K562 (cell line): Measurements from ENCODE around the gene TRIM13. TPM values are rescaled to one million over a fixed set of nuclear protein-coding genes. Genes with fewer than 3 reads are reported as not detected.

Experiments used
- ATAC-seq: fragments of 200-7000 bp; cut with Tn5 transposase; 3 replicates; pipeline ENCODE4 v1.9.1; 2020; ENCODE audit warnings: moderate library complexity
- BruUV-seq: library from RNA; stranded (reverse); fragments of 400-500 nt; replicated peaks from 2 replicates; lab custom pipeline; 2021; lab: Mats Ljungman, UMichigan
- CTCF ChIA-PET: fragments of 300-600 bp; formaldehyde crosslinking; extraction: SDS; loops from one replicate; lab custom pipeline; 2021; ENCODE audit warnings: low intra/inter-chr PET ratio; lab: Yijun Ruan, JAX
- POLR2A ChIA-PET: fragments of 300-600, 350-650 bp; sonication (Branson Sonifier 250); formaldehyde crosslinking; extraction: SDS; loops from one replicate; lab custom pipeline; 2021; ENCODE audit warnings: antibody characterized with exemption, inconsistent platforms; lab: Yijun Ruan, JAX
- DNase-seq, 4 experiments: peaks; one replicate each; pipeline versions ENCODE4 v3.0.0 to v3.0.0-alpha.2; 2011 to 2018; ENCODE audit warnings: low spot score in 3 of 4, mixed read lengths in 3 of 4; ENCODE audit errors: extremely low read depth in 1 of 4
- FAIRE-seq: peaks from 2 replicates; lab custom pipeline; 2011; peaks lifted over from hg19 to GRCh38; lab: Jason Lieb, UNC
- H2AFZ ChIP-seq: 2 replicates; pipeline ENCODE4 v1.6.0; 2011; ENCODE audit warnings: low read depth, low read length, control low read depth, inconsistent platforms
- H3K27ac ChIP-seq: fragments of 200-600 bp; 3 replicates; pipeline ENCODE4 v1.8.0; 2011; ENCODE audit warnings: low read depth, mild to moderate bottlenecking, control low read depth, inconsistent platforms, low read length, moderate library complexity, mixed read lengths; ENCODE audit errors: extremely low read depth
- H3K27me3 ChIP-seq, 2 experiments: fragments of 300-600 bp in 1 of 2; 2 replicates in 1 of 2; 3 replicates in 1 of 2; pipeline versions ENCODE4 v1.6.0 to v1.8.0; 2011; ENCODE audit warnings: inconsistent platforms in 2 of 2, low read length in 2 of 2, mild to moderate bottlenecking in 1 of 2, mixed read lengths in 1 of 2, moderate library complexity in 1 of 2; ENCODE audit not compliant: control insufficient read depth in 2 of 2, insufficient read depth in 2 of 2
- H3K36me3 ChIP-seq: fragments of 300-600 bp; 3 replicates; pipeline ENCODE4 v1.8.0; 2011; ENCODE audit warnings: mild to moderate bottlenecking, low read length, inconsistent platforms; ENCODE audit not compliant: control insufficient read depth, insufficient read depth
- H3K4me1 ChIP-seq, 2 experiments: fragments of 200-600 bp in 1 of 2; replicated peaks in 1 of 2; 2 replicates in 1 of 2; 3 replicates in 1 of 2; pipeline versions ENCODE4 v1.5.1 to v1.8.0; 2011; ENCODE audit warnings: inconsistent platforms in 2 of 2, low read length in 2 of 2, mild to moderate bottlenecking in 1 of 2, mixed read lengths in 1 of 2, moderate library complexity in 1 of 2; ENCODE audit not compliant: control insufficient read depth in 2 of 2, insufficient read depth in 2 of 2
- H3K4me2 ChIP-seq: 2 replicates; pipeline ENCODE4 v1.6.1; 2011; ENCODE audit warnings: low read length, control low read depth, inconsistent platforms, mixed read lengths; ENCODE audit not compliant: insufficient read depth
- H3K4me3 ChIP-seq: fragments of 200-600 bp; sonication (generic), shearing (Covaris generic); 2 replicates; pipeline ENCODE4 v1.5.1; 2016; ENCODE audit warnings: control low read depth, inconsistent platforms
- H3K79me2 ChIP-seq: fragments of 200-600 bp; 3 replicates; pipeline ENCODE4 v1.8.0; 2011; ENCODE audit warnings: low read length, inconsistent platforms; ENCODE audit not compliant: control insufficient read depth, insufficient read depth
- H3K9ac ChIP-seq, 2 experiments: 2 replicates each; pipeline versions ENCODE4 v1.6.0 to v1.6.1; 2011; ENCODE audit warnings: low read depth in 2 of 2, low read length in 2 of 2, control low read depth in 1 of 2, inconsistent platforms in 1 of 2, mild to moderate bottlenecking in 1 of 2, mixed read lengths in 1 of 2; ENCODE audit not compliant: insufficient read depth in 1 of 2
- H3K9me1 ChIP-seq: one replicate; pipeline ENCODE4 v1.6.0; 2011; ENCODE audit warnings: inconsistent platforms, mild to moderate bottlenecking, low read length, moderate library complexity; ENCODE audit not compliant: control insufficient read depth, insufficient read depth
- H3K9me3 ChIP-seq: replicated peaks from 2 replicates; pipeline ENCODE4 v1.5.1; 2011; ENCODE audit warnings: low read depth, low read length, inconsistent platforms; ENCODE audit not compliant: control insufficient read depth, insufficient read depth
- H4K20me1 ChIP-seq: replicated peaks from 2 replicates; pipeline ENCODE4 v1.6.1; 2011; ENCODE audit warnings: low read length, inconsistent platforms, mixed read lengths; ENCODE audit not compliant: control insufficient read depth, insufficient read depth
- BMI1 ChIP-seq: fragments of 150-350 bp; IDR thresholded peaks from 2 replicates; pipeline ENCODE4 v1.6.1; 2014; ENCODE audit warnings: low read length
- BRD9 ChIP-seq: fragments of 450-650 bp; IDR thresholded peaks from 2 replicates; pipeline ENCODE4 v1.6.1; 2018; ENCODE audit warnings: low read depth; ENCODE audit not compliant: partially characterized antibody
- CBX2 ChIP-seq: fragments of 200-600 bp; sonication (generic); IDR thresholded peaks from one replicate; pipeline ENCODE4 v1.6.1; 2012; ENCODE audit warnings: mild to moderate bottlenecking, low read length, inconsistent platforms; ENCODE audit not compliant: insufficient read depth, poor library complexity, severe bottlenecking
- IRF2 ChIP-seq: sonication (generic); formaldehyde crosslinking; IDR thresholded peaks from 2 replicates; pipeline ENCODE4 v1.8.1; 2022; ENCODE audit warnings: mild to moderate bottlenecking, missing genetic modification reagents
- MAFF ChIP-seq: IDR thresholded peaks from 2 replicates; pipeline ENCODE4 v1.6.1; 2012; ENCODE audit warnings: low read length, improper control_type of control experiment
- NFE2L1 ChIP-seq: fragments of 450-650 bp; IDR thresholded peaks from 2 replicates; pipeline ENCODE4 v1.6.1; 2016; ENCODE audit warnings: missing genetic modification characterization, low read depth, mild to moderate bottlenecking, missing compliant biosample characterization, moderate library complexity, borderline replicate concordance
- POLR2B ChIP-seq: fragments of 450-650 bp; IDR thresholded peaks from 2 replicates; pipeline ENCODE4 v1.6.1; 2018; ENCODE audit warnings: low read depth; ENCODE audit not compliant: partially characterized antibody
- PRMT5 ChIP-seq: sonication (generic); formaldehyde crosslinking; IDR thresholded peaks from 2 replicates; pipeline ENCODE4 v1.5.0; 2020; ENCODE audit warnings: missing genetic modification reagents
- RFX7 ChIP-seq: fragments of 250-450 bp; sonication (Bioruptor Pico); IDR thresholded peaks from 2 replicates; pipeline ENCODE4 v1.5.1; 2021; ENCODE audit warnings: mild to moderate bottlenecking
- SIN3B ChIP-seq: fragments of 450-650 bp; IDR thresholded peaks from 2 replicates; pipeline ENCODE4 v1.6.1; 2017; ENCODE audit warnings: low read depth, mild to moderate bottlenecking, moderate library complexity
- TAF15 ChIP-seq: fragments of 200-400 bp; formaldehyde crosslinking; IDR thresholded peaks from 2 replicates; pipeline ENCODE4 v1.6.1; 2017; ENCODE audit warnings: mild to moderate bottlenecking, low read depth, low read length, moderate library complexity
- TCF15 ChIP-seq: fragments of 250-450 bp; sonication (Bioruptor Pico); IDR thresholded peaks from 2 replicates; pipeline ENCODE4 v1.8.0; 2022; ENCODE audit warnings: moderate library complexity, mild to moderate bottlenecking, inconsistent platforms
- TGIF2 ChIP-seq: sonication (generic); formaldehyde crosslinking; IDR thresholded peaks from 2 replicates; pipeline ENCODE4 v1.8.1; 2022; ENCODE audit warnings: mild to moderate bottlenecking, missing genetic modification reagents, moderate library complexity
- ZNF232 ChIP-seq: sonication (generic); formaldehyde crosslinking; IDR thresholded peaks from 2 replicates; pipeline ENCODE4 v1.8.0; 2022; ENCODE audit warnings: mild to moderate bottlenecking, missing genetic modification reagents
- ZNF436 ChIP-seq: fragments of 250-450, 450-650 bp; sonication (Bioruptor Pico); formaldehyde crosslinking; IDR thresholded peaks from 2 replicates; pipeline ENCODE4 v1.7.0; 2020; ENCODE audit warnings: mild to moderate bottlenecking
- ZNF780A ChIP-seq: fragments of 250-450 bp; sonication (Bioruptor Pico); IDR thresholded peaks from 2 replicates; pipeline ENCODE4 v1.5.0; 2021; ENCODE audit warnings: mild to moderate bottlenecking
- WGBS: fragments of 100-300 bp; shearing (Covaris generic); methylation state at CpG from one replicate; pipeline ENCODE4 v1.1.6; 2016; ENCODE audit warnings: low coverage, mixed read lengths; ENCODE audit not compliant: insufficient coverage; ENCODE audit errors: missing lambda C conversion rate; 5-methylcytosine and 5-hydroxymethylcytosine counted together
- in situ Hi-C: fragments of 300-500 bp; cut with MboI; formaldehyde crosslinking; loops from 4 replicates; pipeline ENCODE4 v1.15.0; 2018; ENCODE audit warnings: inconsistent platforms, mixed read lengths
- intact Hi-C: fragments of 100-400 bp; cut with micrococcal nuclease; formaldehyde crosslinking; loops from 2 replicates; pipeline ENCODE4 v1.14.2; 2022
- polyA plus RNA-seq, 8 experiments: library from polyadenylated mRNA; depleted of rRNA in 4 of 8; stranded (reverse) in 5 of 8; unstranded in 3 of 8; fragments of >200 nt; fragmentation: Nextera tagmentation in 2 of 8; fragmentation: Illumina TruSeq in 1 of 8; extraction: Ambion mirVana in 2 of 8; extraction: Trizol in 1 of 8; gene quantifications; 2 replicates each; pipeline versions ENCODE4 v1.2.1 to v1.2.3, GENCODE V29; 2011 to 2014; ENCODE audit warnings: inconsistent platforms in 1 of 8, missing spikeins in 1 of 8
- total RNA-seq, 7 experiments: library from RNA; depleted of rRNA in 6 of 7; stranded (reverse); fragments of >200 nt in 6 of 7; fragmentation: Illumina TruSeq in 2 of 7; extraction: Trizol in 2 of 7; gene quantifications; 2 replicates each; pipeline versions ENCODE4 v1.2.1 to v1.2.3, GENCODE V29; 2011 to 2021; ENCODE audit warnings: low replicate concordance in 1 of 7
- TF ChIP-seq, protein P1 (sequence below): sonication (generic); formaldehyde crosslinking; IDR thresholded peaks from 2 replicates; pipeline ENCODE4 v1.8.1; 2022; ENCODE audit warnings: missing genetic modification reagents

TRIM13 gene
- total and polyA plus RNA-seq, 9 of the 15 experiments (the other 6 are each of a cell fraction or from before 2014, with no cell fraction given), result 12.1 to 30.6 (median 17.8) TPM

GRCh38 chr13:49985129-49985528, 11.7 kb upstream of the TRIM13 start:
- no peak overlapping the region for H3K4me3 ChIP-seq
- WGBS, result 13% methylated on average over 1 of the region's 2 CpGs
- ChIA-PET POLR2A (interaction anchor here (0.6 to 0.7 kb wide), 2 partner anchors 146 to 335 kb away, joined by 3 read pairs; no protein-coding TSS in a partner anchor), CTCF (no interaction called here)
- ATAC-seq (no peak), FAIRE-seq (no peak), DNase-seq (no peak)
- no peaks in the 10 kb centered on the region for H3K4me1 ChIP-seq
- H3K4me2 ChIP-seq, result no peak overlapping the region
- H3K79me2 ChIP-seq, result no peaks in the 10 kb centered on the region
- no peak overlapping the region for H2AFZ ChIP-seq
- H3K27ac ChIP-seq, result no peak overlapping the region
- no peaks in the 10 kb centered on the region for H3K36me3 ChIP-seq
- H3K27me3 ChIP-seq, result no peaks in the 10 kb centered on the region
- no TSS peak for BruUV-seq
- no peak for TF ChIP-seq PRMT5
- TF ChIP-seq ZNF436 (CRISPR knock-in tag), result no peak
- TF ChIP-seq IRF2 (CRISPR knock-in tag), result no peak
- no peaks in the 10 kb centered on the region for H4K20me1 ChIP-seq
- no peak overlapping the region for H3K9ac ChIP-seq
- intact Hi-C loops, result no loop called here
- in situ Hi-C loops, result loop anchor here (25.0 kb wide), 1 partner anchor 427 kb away; no protein-coding TSS in a partner anchor
- H3K9me3 ChIP-seq, result no peaks in the 10 kb centered on the region
- no peaks in the 10 kb centered on the region for H3K9me1 ChIP-seq

- no TSS peak for BruUV-seq
- Histone ChIP-seq H3K27me3 (no peaks in the 10 kb centered on the region), H4K20me1 (no peaks in the 10 kb centered on the region), H3K9me1 (no peaks in the 10 kb centered on the region), H2AFZ (no peak overlapping the region), H3K79me2 (no peaks in the 10 kb centered on the region), H3K9me3 (no peaks in the 10 kb centered on the region), H3K36me3 (no peaks in the 10 kb centered on the region), H3K4me2 (no peak overlapping the region), H3K9ac (no peak overlapping the region), H3K4me1 (no peaks in the 10 kb centered on the region; a peak in 1 of 5 replicates), H3K4me3 (no peak overlapping the region), H3K27ac (no peak overlapping the region)
- TF ChIP-seq CBX2 (no peak), BMI1 (no peak), BRD9 (no peak), RFX7 (CRISPR knock-in tag) (no peak), ZNF780A (no peak), NFE2L1 (tag) (no peak), ZNF232 (no peak), MAFF (no peak), TCF15 (CRISPR knock-in tag) (no peak), SIN3B (no peak), TAF15 (no peak), TGIF2 (no peak), POLR2B (no peak)
- TF ChIP-seq, protein P1, sequence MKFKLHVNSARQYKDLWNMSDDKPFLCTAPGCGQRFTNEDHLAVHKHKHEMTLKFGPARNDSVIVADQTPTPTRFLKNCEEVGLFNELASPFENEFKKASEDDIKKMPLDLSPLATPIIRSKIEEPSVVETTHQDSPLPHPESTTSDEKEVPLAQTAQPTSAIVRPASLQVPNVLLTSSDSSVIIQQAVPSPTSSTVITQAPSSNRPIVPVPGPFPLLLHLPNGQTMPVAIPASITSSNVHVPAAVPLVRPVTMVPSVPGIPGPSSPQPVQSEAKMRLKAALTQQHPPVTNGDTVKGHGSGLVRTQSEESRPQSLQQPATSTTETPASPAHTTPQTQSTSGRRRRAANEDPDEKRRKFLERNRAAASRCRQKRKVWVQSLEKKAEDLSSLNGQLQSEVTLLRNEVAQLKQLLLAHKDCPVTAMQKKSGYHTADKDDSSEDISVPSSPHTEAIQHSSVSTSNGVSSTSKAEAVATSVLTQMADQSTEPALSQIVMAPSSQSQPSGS, result no peak
- ChIA-PET POLR2A (interaction anchor here (1.3 kb wide), 1 partner anchor 10 kb away, joined by 3 read pairs; no protein-coding TSS in a partner anchor), CTCF (no interaction called here)
- ATAC-seq, result no peak
- 56% methylated on average over 5 of the region's 7 CpGs for WGBS
- DNase-seq, result no peak
- in situ Hi-C loops, result loop anchor here (25.0 kb wide), 1 partner anchor 426 kb away; no protein-coding TSS in a partner anchor
- intact Hi-C loops, result no loop called here
- FAIRE-seq, result no peak
These were observed 10.4 kb upstream of the TRIM13 start for GRCh38 chr13:49986471-49986870.
